ENCODE data around the gene RNF186.
"Not testable (repeated sequence)": the region's sequence is repeated elsewhere in the genome, so short reads cannot be mapped to it uniquely, and the experiment has no call there.

Gene RNF186

GRCh38 chr1:19794583-19794982 is 20.5 kb downstream of the RNF186 start:
- DNase-seq (ENCODE audit: low read depth in 3 of 3, low spot score in 1 of 3): no peak

GRCh38 chr1:19793360-19794046 is 21.6 kb downstream of the RNF186 start:
- no peak for DNase-seq (ENCODE audit: low read depth in 3 of 3, low spot score in 1 of 3)

- no peak for DNase-seq (ENCODE audit: low read depth in 3 of 3, low spot score in 1 of 3)
These were observed 22.7 kb downstream of the RNF186 start for GRCh38 chr1:19792237-19793002.

GRCh38 chr1:19790061-19790975 is 24.8 kb downstream of the RNF186 start:
- DNase-seq (ENCODE audit: low read depth in 3 of 3, low spot score in 1 of 3): not testable (repeated sequence)

GRCh38 chr1:19786988-19787423 is 28.1 kb downstream of the RNF186 start:
- DNase-seq (ENCODE audit: low read depth in 3 of 3, low spot score in 1 of 3): no peak

GRCh38 chr1:19785660-19786059 is 29.4 kb downstream of the RNF186 start:
- no peak for DNase-seq (ENCODE audit: low read depth in 3 of 3, low spot score in 1 of 3)

- DNase-seq (ENCODE audit: low read depth in 3 of 3, low spot score in 1 of 3): no peak
These were observed 34.7 kb downstream of the RNF186 start for GRCh38 chr1:19780267-19780877.

GRCh38 chr1:19776933-19777332 is 38.1 kb downstream of the RNF186 start:
- no peak for DNase-seq (ENCODE audit: low read depth in 3 of 3, low spot score in 1 of 3)

GRCh38 chr1:19776287-19776686 is 38.8 kb downstream of the RNF186 start:
- no peak for DNase-seq (ENCODE audit: low read depth in 3 of 3, low spot score in 1 of 3)

GRCh38 chr1:19775831-19776230 is 39.3 kb downstream of the RNF186 start:
- DNase-seq (ENCODE audit: low read depth in 3 of 3, low spot score in 1 of 3): no peak

- DNase-seq (ENCODE audit: low read depth in 3 of 3, low spot score in 1 of 3): no peak
These were observed 39.8 kb downstream of the RNF186 start for GRCh38 chr1:19775317-19775716.

GRCh38 chr1:19774180-19774785 is 40.8 kb downstream of the RNF186 start:
- DNase-seq (ENCODE audit: low read depth in 3 of 3, low spot score in 1 of 3): no peak

GRCh38 chr1:19773485-19773884 is 41.6 kb downstream of the RNF186 start:
- no peak for DNase-seq (ENCODE audit: low read depth in 3 of 3, low spot score in 1 of 3)

GRCh38 chr1:19772053-19772452 is 43.0 kb downstream of the RNF186 start:
- DNase-seq (ENCODE audit: low read depth in 3 of 3, low spot score in 1 of 3): no peak

- no peak for DNase-seq (ENCODE audit: low read depth in 3 of 3, low spot score in 1 of 3)
These were observed 43.7 kb downstream of the RNF186 start for GRCh38 chr1:19771350-19771749.

- no peak for DNase-seq (ENCODE audit: low read depth in 3 of 3, low spot score in 1 of 3)
These were observed 44.5 kb downstream of the RNF186 start for GRCh38 chr1:19770436-19771190.

GRCh38 chr1:19769211-19769932 is 45.7 kb downstream of the RNF186 start:
- no peak for DNase-seq (ENCODE audit: low read depth in 3 of 3, low spot score in 1 of 3)

- DNase-seq (ENCODE audit: low read depth in 3 of 3, low spot score in 1 of 3): no peak
These were observed 46.5 kb downstream of the RNF186 start for GRCh38 chr1:19768353-19769210.
